HG03439 (cell line): ENCODE measurements around the gene FAM3B.
"Not testable (repeated sequence)": the region's sequence is repeated elsewhere in the genome, so short reads cannot be mapped to it uniquely, and the experiment has no call there.

Experiments used
- ATAC-seq: cut with Tn5 transposase; IDR thresholded peaks from one replicate; pipeline ENCODE4 v1.9.1; 2021; ENCODE audit warnings: mild to moderate bottlenecking, moderate library complexity; ENCODE audit not compliant: unreplicated experiment

The FAM3B gene

GRCh38 chr21:41316200-41317062, at the start of gene FAM3B:
FAM3B (plus strand) TSS chr21:41316801; CDS start chr21:41316880, 79 bp downstream.
- ATAC-seq, result no peak

GRCh38 chr21:41267346-41267745, 49.3 kb upstream of the FAM3B start:
- ATAC-seq, result no peak

- ATAC-seq, result no peak
Measured at GRCh38 chr21:41269535-41269934, 47.1 kb upstream of the FAM3B start.

- no peak for ATAC-seq
Measured at GRCh38 chr21:41277196-41277595, 39.4 kb upstream of the FAM3B start.

GRCh38 chr21:41277846-41278245, 38.8 kb upstream of the FAM3B start:
- ATAC-seq, result no peak

- no peak for ATAC-seq
Measured at GRCh38 chr21:41280115-41280919, 36.3 kb upstream of the FAM3B start.

GRCh38 chr21:41282412-41282811, 34.2 kb upstream of the FAM3B start:
- ATAC-seq, result no peak

- no peak for ATAC-seq
Measured at GRCh38 chr21:41283211-41283818, 33.3 kb upstream of the FAM3B start.

- ATAC-seq, result no peak
Measured at GRCh38 chr21:41289431-41289830, 27.2 kb upstream of the FAM3B start.

GRCh38 chr21:41290106-41290799, 26.3 kb upstream of the FAM3B start:
- no peak for ATAC-seq

GRCh38 chr21:41294548-41295231, 21.9 kb upstream of the FAM3B start:
- ATAC-seq, result no peak

- ATAC-seq, result no peak
Measured at GRCh38 chr21:41295721-41296254, 20.8 kb upstream of the FAM3B start.

GRCh38 chr21:41302976-41303375, 13.6 kb upstream of the FAM3B start:
- ATAC-seq, result no peak

GRCh38 chr21:41304068-41304720, 12.4 kb upstream of the FAM3B start:
- ATAC-seq, result no peak

GRCh38 chr21:41307219-41307618, 9.4 kb upstream of the FAM3B start:
- no peak for ATAC-seq

- not testable (repeated sequence) for ATAC-seq
Measured at GRCh38 chr21:41313285-41314164, 3.1 kb upstream of the FAM3B start.

GRCh38 chr21:41315726-41316125, 875 bp upstream of the FAM3B start:
- no peak for ATAC-seq

- ATAC-seq, result no peak
Measured at GRCh38 chr21:41317063-41317392, 427 bp downstream of the FAM3B start.

- ATAC-seq, result no peak
Measured at GRCh38 chr21:41317458-41317857, 857 bp downstream of the FAM3B start.
